Cardiac fibroblast (primary cell): ENCODE data around the gene TNFSF13B.
"Not testable (repeated sequence)": the region's sequence is repeated elsewhere in the genome, so short reads cannot be mapped to it uniquely, and the experiment has no call there.

Experiments used
- DNase-seq, 2 donors: peaks; one replicate each; pipeline versions ENCODE4 v3.0.0 to v3.0.0-alpha.2; 2010; ENCODE audit warnings: low read depth in 2 of 2
- H3K4me3 ChIP-seq, 2 donors: replicated peaks in 1 of 2; 1 replicate in 1 of 2; 2 replicates in 1 of 2; pipeline ENCODE4 v1.5.1; 2011; ENCODE audit warnings: low read depth in 2 of 2, low read length in 2 of 2, mild to moderate bottlenecking in 2 of 2, moderate library complexity in 1 of 2
- CTCF ChIP-seq: IDR thresholded peaks from one replicate; pipeline ENCODE4 v1.5.1; 2011; ENCODE audit warnings: low read depth, mild to moderate bottlenecking, low read length, inconsistent platforms

The TNFSF13B gene

GRCh38 chr13:108304170-108305016, 34.9 kb downstream of the TNFSF13B start:
- no peak for TF ChIP-seq CTCF
- DNase-seq = no peak
- H3K4me3 ChIP-seq = no peak overlapping the region

- no peak for DNase-seq
- H3K4me3 ChIP-seq = no peak overlapping the region
- no peak for TF ChIP-seq CTCF
Measured at GRCh38 chr13:108305655-108306054, 36.1 kb downstream of the TNFSF13B start.

- TF ChIP-seq CTCF = no peak
- DNase-seq = peak in 1 of 2 donors; percentile 37
- H3K4me3 ChIP-seq = no peak overlapping the region
Measured at GRCh38 chr13:108306860-108307259, 37.3 kb downstream of the TNFSF13B start.

GRCh38 chr13:108311596-108311995, 42.1 kb downstream of the TNFSF13B start:
- not testable (repeated sequence) for DNase-seq, H3K4me3 ChIP-seq

- no peak for DNase-seq
- no peak for TF ChIP-seq CTCF
- no peak overlapping the region for H3K4me3 ChIP-seq
Measured at GRCh38 chr13:108313382-108313781, 43.9 kb downstream of the TNFSF13B start.

- no peak for DNase-seq
Measured at GRCh38 chr13:108315273-108315672, 45.8 kb downstream of the TNFSF13B start.

GRCh38 chr13:108315991-108316390, 46.5 kb downstream of the TNFSF13B start:
- no peak overlapping the region for H3K4me3 ChIP-seq
- no peak for DNase-seq
- no peak for TF ChIP-seq CTCF

More at GRCh38 chr13:108315273-108315672, 45.8 kb downstream of the TNFSF13B start:
- no peak overlapping the region for H3K4me3 ChIP-seq
- no peak for TF ChIP-seq CTCF
